Adrenal gland (tissue), 19 donors: ENCODE data around the gene MEIKIN. TPM values are rescaled to one million over a fixed set of nuclear protein-coding genes. Genes with fewer than 3 reads are reported as not detected.

Experiments
- DNase-seq, 7 donors: peaks; one replicate each; pipeline ENCODE4 v3.0.0-alpha.2; 2019 to 2020
- H3K27ac ChIP-seq, 5 donors: fragments of 200-600 bp; sonication (generic) in 4 of 5; 1 replicate in 3 of 5; 2 replicates in 2 of 5; pipeline versions ENCODE4 v1.5.1 to v1.8.0; 2016 to 2020; ENCODE audit warnings: mild to moderate bottlenecking in 1 of 5
- H3K27me3 ChIP-seq: fragments of 200-600 bp; 2 replicates; pipeline ENCODE4 v1.8.0; 2021
- H3K36me3 ChIP-seq, 2 donors: fragments of 200-600 bp; replicated peaks in 1 of 2; 1 replicate in 1 of 2; 2 replicates in 1 of 2; pipeline versions ENCODE4 v1.5.1 to v1.8.0; 2018 to 2022
- H3K4me1 ChIP-seq, 2 donors: fragments of 200-600 bp; replicated peaks in 1 of 2; 1 replicate in 1 of 2; 2 replicates in 1 of 2; pipeline versions ENCODE4 v1.5.1 to v1.8.0; 2018 to 2021
- H3K4me3 ChIP-seq, 4 donors: fragments of 200-600 bp; sonication (generic) in 3 of 4; one replicate each; pipeline ENCODE4 v1.5.1; 2016 to 2018
- H3K9me3 ChIP-seq, 3 donors: fragments of 200-600 bp; sonication (generic) in 1 of 3; replicated peaks in 1 of 3; 1 replicate in 2 of 3; 2 replicates in 1 of 3; pipeline versions ENCODE4 v1.5.1 to v1.8.0; 2016 to 2021
- POLR2A ChIP-seq, 2 donors: fragments of 450-650 bp; IDR thresholded peaks; one replicate each; pipeline ENCODE4 v1.6.1; 2017; ENCODE audit warnings: antibody characterized with exemption in 2 of 2, mild to moderate bottlenecking in 2 of 2, moderate library complexity in 1 of 2
- WGBS, 4 donors: extraction: QIAGEN DNeasy Blood & Tissue Kit in 2 of 4; methylation state at CpG; one replicate each; pipeline versions ENCODE4 v1.1.5 to v1.1.7; 2013 to 2017; 5-methylcytosine and 5-hydroxymethylcytosine counted together
- intact Hi-C, 2 donors: fragments of 100-400 bp; cut with DNase I; formaldehyde crosslinking; loops; one replicate each; pipeline versions ENCODE4 v1.14.1 to v1.15.0; 2022 to 2023
- long read RNA-seq, 10 donors: library from polyadenylated mRNA in 3 of 10; unstranded in 2 of 10; stranded (forward) in 1 of 10; transcript quantifications; one replicate each; pipeline ENCODE4 v2.0.0 and lab custom pipeline, GENCODE V29; 2021 to 2026
- polyA plus RNA-seq, 3 donors: library from polyadenylated mRNA; stranded (reverse); fragments of 200-250 nt in 2 of 3; fragments of 350-450 nt in 1 of 3; fragmentation: Illumina TruSeq in 1 of 3; extraction: RNeasy Lipid Tissue Mini Kit (QIAGEN cat#74804) in 1 of 3; gene quantifications; one replicate each; pipeline ENCODE4 v1.2.3, GENCODE V29; 2013 to 2014
- total RNA-seq, 9 donors: library from RNA; depleted of rRNA in 4 of 9; stranded (reverse); fragments of >200 nt in 4 of 9; fragments of 120-200 nt in 1 of 9; fragmentation: NEBNext Ultra II Directional in 1 of 9; extraction: Animal tissue kit (Norgen Biotek cat#: 25700) in 1 of 9; gene quantifications; one replicate each; pipeline versions ENCODE4 v1.1.0 to v1.2.4, GENCODE V29; 2013 to 2023
- TF ChIP-seq, protein P1 (sequence below), 6 experiments: fragments of 450-650 bp in 4 of 6; fragments of 200-600 bp in 2 of 6; sonication (generic) in 1 of 6; IDR thresholded peaks; 1 replicate in 5 of 6; 2 replicates in 1 of 6; pipeline versions ENCODE4 v1.5.1 to v1.8.0; 2016 to 2021; ENCODE audit warnings: antibody characterized with exemption in 6 of 6, mild to moderate bottlenecking in 2 of 6, moderate library complexity in 1 of 6
- donor health status: healthy with polysubstance abuse.
- donor health status: Bipolar disorder and iron deficiency.
- donor health status: DM: yes; HTN: yes; CAD: no.
- donor health status: DM: no; HTN: no; CAD: no.
- donor health status: DM: no; HTN: no; CAD: no.
- donor health status: DM: yes; HTN: yes; CAD: no.

Gene MEIKIN, protein sequence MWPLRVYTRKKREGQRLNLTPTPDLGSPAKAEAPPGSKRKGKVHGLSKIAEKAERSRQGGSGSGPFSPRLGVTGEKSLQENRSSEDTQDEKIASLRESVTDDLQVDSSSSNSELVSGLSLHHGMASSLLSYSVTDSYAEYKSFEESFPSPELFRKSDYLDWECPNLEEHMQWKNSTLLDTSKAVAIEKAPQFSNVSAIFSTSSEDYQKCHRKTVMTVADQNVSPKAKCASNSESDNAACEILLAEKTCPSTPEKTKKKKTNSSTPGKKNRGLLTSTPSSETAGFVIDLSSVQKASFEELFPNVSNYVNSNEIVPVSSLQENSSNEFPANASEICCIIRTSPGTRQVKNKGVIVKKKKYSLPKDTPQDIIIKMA
- total RNA-seq (under 1 TPM in 1 of 9 donors, not detected in 8; 0.11 TPM), polyA plus RNA-seq (not detected)
- long read RNA-seq, donor 1, result 0 reads
- long read RNA-seq, donor 2, result 0 reads
- long read RNA-seq, donor 3, result 0 reads
- long read RNA-seq, donor 4, result 0 reads
- long read RNA-seq, donor 5, result 0 reads
- long read RNA-seq, donor 6, partial matches to known transcripts, result 1 of 1 reads
- long read RNA-seq, donor 6, other reads (novel, unspliced or antisense), result 0 of 1 reads
- long read RNA-seq, donor 7, result 0 reads
- long read RNA-seq, donor 8, result 0 reads
- long read RNA-seq, donor 9, result 0 reads
- long read RNA-seq, donor 10, result 0 reads

DNA sequence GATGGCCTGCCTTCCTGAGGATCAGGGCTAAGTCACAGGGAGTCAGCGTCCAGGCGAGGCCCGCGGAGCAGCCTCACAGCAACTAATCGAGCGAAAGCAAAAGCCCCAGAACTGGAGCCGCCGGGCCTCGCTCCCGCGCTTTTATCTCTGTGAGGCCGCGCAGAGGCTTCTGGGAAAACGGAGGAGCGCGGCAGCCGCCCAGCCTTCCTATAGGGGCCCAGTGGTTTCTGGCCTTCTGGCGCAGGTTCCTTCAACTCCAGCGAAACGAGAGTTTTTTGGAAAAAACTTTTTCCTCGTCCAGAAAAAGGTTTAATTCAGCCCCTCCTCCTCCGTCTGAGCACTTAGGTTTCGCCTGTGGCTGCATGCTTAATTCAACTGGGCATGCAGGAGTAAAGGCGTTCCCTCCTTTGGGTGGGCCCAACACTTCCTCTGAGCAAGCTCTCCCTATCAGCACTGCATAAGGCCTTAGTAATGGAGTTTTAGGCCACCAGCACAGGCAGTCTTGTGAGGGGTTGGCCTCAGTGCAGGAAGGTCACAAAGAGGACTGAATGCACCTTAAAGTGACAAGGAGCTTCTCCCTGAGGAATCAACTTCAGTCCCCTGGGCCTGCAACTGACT, at the start of gene MEIKIN:
MEIKIN (minus strand) TSS at position 113 of the 618 bp plus-strand sequence. CDS start 158 bp downstream, outside the sequence.
- Histone ChIP-seq H3K36me3 (no peaks in the 10 kb centered on the region), H3K27ac (no peak within 1 kb of the TSS), H3K27me3 (no peaks in the 10 kb centered on the region), H3K4me1 (no peaks in the 10 kb centered on the region), H3K4me3 (no peak within 1 kb of the TSS), H3K9me3 (no peaks in the 10 kb centered on the region)
- intact Hi-C loops, result no loop called here
- no peak for DNase-seq
- WGBS, 4 donors, result 84 to 94% (median 85%) methylated on average over 23 to 24 of the region's 24 CpGs
- no peak for TF ChIP-seq POLR2A (IDR thresholded peaks at IDR 0.05)
- TF ChIP-seq, protein P1, sequence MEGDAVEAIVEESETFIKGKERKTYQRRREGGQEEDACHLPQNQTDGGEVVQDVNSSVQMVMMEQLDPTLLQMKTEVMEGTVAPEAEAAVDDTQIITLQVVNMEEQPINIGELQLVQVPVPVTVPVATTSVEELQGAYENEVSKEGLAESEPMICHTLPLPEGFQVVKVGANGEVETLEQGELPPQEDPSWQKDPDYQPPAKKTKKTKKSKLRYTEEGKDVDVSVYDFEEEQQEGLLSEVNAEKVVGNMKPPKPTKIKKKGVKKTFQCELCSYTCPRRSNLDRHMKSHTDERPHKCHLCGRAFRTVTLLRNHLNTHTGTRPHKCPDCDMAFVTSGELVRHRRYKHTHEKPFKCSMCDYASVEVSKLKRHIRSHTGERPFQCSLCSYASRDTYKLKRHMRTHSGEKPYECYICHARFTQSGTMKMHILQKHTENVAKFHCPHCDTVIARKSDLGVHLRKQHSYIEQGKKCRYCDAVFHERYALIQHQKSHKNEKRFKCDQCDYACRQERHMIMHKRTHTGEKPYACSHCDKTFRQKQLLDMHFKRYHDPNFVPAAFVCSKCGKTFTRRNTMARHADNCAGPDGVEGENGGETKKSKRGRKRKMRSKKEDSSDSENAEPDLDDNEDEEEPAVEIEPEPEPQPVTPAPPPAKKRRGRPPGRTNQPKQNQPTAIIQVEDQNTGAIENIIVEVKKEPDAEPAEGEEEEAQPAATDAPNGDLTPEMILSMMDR (IDR thresholded peaks at IDR 0.05), result no peak

DNA sequence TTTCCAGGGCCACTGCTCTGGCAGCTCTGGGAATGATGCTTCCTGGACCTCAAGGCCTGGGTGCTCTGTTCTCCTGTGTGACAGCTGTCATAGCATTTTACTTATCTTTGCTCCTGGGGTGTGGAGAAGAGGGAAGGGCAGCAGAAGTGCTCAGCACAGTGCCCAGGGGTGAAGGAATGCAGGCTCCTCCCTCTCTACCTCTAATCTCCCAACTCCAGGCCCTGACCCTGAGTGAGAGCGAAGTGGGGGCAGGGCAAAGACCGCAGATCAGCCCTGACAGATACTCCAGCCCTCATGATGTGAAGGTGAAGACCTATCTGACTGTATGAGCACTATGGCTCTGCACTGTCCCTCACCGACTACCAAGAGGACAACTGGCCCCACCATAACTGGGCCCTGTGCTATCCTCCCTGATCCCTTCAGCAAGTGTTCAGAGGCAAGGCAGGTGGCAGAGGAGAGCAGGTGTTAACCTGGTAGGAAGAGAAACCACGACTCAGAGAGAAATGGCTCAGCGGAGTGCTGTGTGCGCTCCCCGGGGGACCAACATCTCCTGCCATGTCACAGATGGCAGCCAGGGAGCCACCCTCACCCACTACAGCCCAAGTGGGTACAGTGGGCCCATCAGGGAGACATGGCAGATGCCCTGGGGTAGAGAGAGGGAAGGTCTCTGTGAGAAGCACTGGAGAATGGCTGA, 49.2 kb upstream of the MEIKIN start:
- Histone ChIP-seq H3K27me3 (no peaks in the 10 kb centered on the region), H3K27ac (no peak overlapping the region), H3K36me3 (no peaks in the 10 kb centered on the region), H3K9me3 (no peaks in the 10 kb centered on the region), H3K4me3 (no peak overlapping the region), H3K4me1 (peaks cover 0 to 6% of the 10 kb centered on the region in 2 donors)
- no peak for DNase-seq
- WGBS, 4 donors, result 60 to 86% (median 76%) methylated on average over 7 of the region's 7 CpGs
- no peak for TF ChIP-seq POLR2A (IDR thresholded peaks at IDR 0.05)
- TF ChIP-seq, protein P1 (IDR thresholded peaks at IDR 0.05), result no peak
- intact Hi-C loops, result no loop called here

DNA sequence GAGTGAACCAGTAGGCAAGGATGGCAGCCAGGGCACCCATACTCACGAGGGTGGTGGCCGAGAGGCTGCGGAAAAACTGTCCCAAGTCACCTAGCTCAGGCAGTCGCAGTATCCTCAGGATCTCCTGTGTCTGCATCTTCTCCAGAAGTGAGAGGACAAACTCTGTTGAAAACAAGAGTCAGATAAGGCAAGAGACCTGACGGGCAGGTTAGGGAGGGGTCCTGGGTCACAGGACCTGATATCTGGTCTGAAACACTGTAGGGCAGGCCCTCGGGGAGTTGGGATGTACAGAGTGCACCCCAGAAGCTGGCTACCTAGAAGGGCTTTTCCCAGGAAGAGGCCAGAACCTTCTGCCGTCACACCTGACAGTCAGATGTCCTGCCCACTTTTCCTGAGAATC, 48.6 kb upstream of the MEIKIN start:
- no peaks in the 10 kb centered on the region for H3K9me3 ChIP-seq
- H3K4me1 ChIP-seq, result no peaks in the 10 kb centered on the region
- no peak overlapping the region for H3K4me3 ChIP-seq
- 81 to 90% (median 89%) methylated on average over 6 to 7 of the region's 7 CpGs for WGBS, 4 donors
- TF ChIP-seq, protein P1 (IDR thresholded peaks at IDR 0.05), result no peak
- no peak for TF ChIP-seq POLR2A (IDR thresholded peaks at IDR 0.05)
- intact Hi-C loops, result no loop called here
- no peaks in the 10 kb centered on the region for H3K36me3 ChIP-seq
- DNase-seq, result no peak
- H3K27me3 ChIP-seq, result no peaks in the 10 kb centered on the region
- H3K27ac ChIP-seq, result no peak overlapping the region

DNA sequence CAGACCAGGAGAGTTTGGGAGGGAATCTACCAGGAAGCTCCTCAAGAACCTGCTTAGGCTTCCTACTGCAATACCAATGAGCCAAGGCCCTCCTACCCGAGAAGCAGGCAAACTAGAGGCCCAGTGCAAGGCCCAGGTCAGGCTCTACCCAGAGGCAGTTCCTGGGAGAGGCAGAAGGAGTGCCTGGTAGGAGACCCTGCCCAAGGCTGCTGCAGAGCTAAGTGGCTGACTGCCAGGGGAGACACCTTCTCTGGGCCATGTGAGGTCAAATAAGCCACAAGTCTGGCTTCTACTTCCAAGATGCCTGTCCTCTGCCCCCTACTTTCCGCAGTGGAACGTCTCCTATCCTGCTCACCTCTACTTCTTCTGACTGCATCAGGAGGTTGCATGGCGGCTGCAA, 48.2 kb upstream of the MEIKIN start:
- TF ChIP-seq, protein P1 (IDR thresholded peaks at IDR 0.05), result no peak
- no peak for TF ChIP-seq POLR2A (IDR thresholded peaks at IDR 0.05)
- intact Hi-C loops, result no loop called here
- 72 to 96% (median 86%) methylated on average over 1 to 4 of the region's 4 CpGs for WGBS, 4 donors
- no peak overlapping the region for H3K27ac ChIP-seq
- no peaks in the 10 kb centered on the region for H3K9me3 ChIP-seq
- H3K36me3 ChIP-seq, result no peaks in the 10 kb centered on the region
- no peaks in the 10 kb centered on the region for H3K27me3 ChIP-seq
- no peak overlapping the region for H3K4me3 ChIP-seq
- H3K4me1 ChIP-seq, result no peaks in the 10 kb centered on the region
- DNase-seq, result no peak
